Erythroblast (primary cell): ENCODE results near the gene TREML2.

Experiments used
- GATA1 ChIP-seq: IDR thresholded peaks from 2 replicates; pipeline ENCODE4 v1.6.1; 2011; ENCODE audit warnings: low read depth, mild to moderate bottlenecking, control low read depth, low read length, moderate library complexity
- POLR2A ChIP-seq: IDR thresholded peaks from 2 replicates; pipeline ENCODE4 v1.6.1; 2011; ENCODE audit warnings: mild to moderate bottlenecking, low read length

- TF ChIP-seq POLR2A (no peak), GATA1 (no peak)
Observed at GRCh38 chr6:41247882-41248705, 47.1 kb upstream of the TREML2 start.
